Mucosa of descending colon (tissue), 3 donors: ENCODE measurements around the gene RAD51AP2. TPM values are rescaled to one million over a fixed set of nuclear protein-coding genes. Genes with fewer than 3 reads are reported as not detected.

Source experiments
- ATAC-seq: fragments of 200-7000 bp; cut with Tn5 transposase; one replicate; pipeline ENCODE4 v1.9.1; 2020; ENCODE audit warnings: mild to moderate bottlenecking, moderate library complexity
- DNase-seq, 3 donors: peaks; one replicate each; pipeline ENCODE4 v3.0.0-alpha.2; 2020
- H3K36me3 ChIP-seq: fragments of 200-600 bp; one replicate; pipeline ENCODE4 v1.8.0; 2021; ENCODE audit warnings: low read depth, mild to moderate bottlenecking
- H3K4me1 ChIP-seq: fragments of 200-600 bp; one replicate; pipeline ENCODE4 v1.8.0; 2021; ENCODE audit warnings: low read depth, mild to moderate bottlenecking
- H3K4me3 ChIP-seq: fragments of 200-600 bp; one replicate; pipeline ENCODE4 v1.8.0; 2021; ENCODE audit warnings: mild to moderate bottlenecking
- H3K9me3 ChIP-seq: fragments of 200-600 bp; one replicate; pipeline ENCODE4 v1.8.0; 2021; ENCODE audit warnings: mild to moderate bottlenecking
- CTCF ChIP-seq: fragments of 200-600 bp; IDR thresholded peaks from one replicate; pipeline ENCODE4 v1.8.0; 2022; ENCODE audit warnings: antibody characterized with exemption, mild to moderate bottlenecking
- intact Hi-C, 2 donors: fragments of 100-400 bp; cut with DNase I in 1 of 2; cut with micrococcal nuclease in 1 of 2; formaldehyde crosslinking; loops; one replicate each; pipeline versions ENCODE4 v1.11.0 to v1.11.1; 2022; cut with DNase I, micrococcal nuclease
- total RNA-seq, 3 donors: library from RNA; stranded (reverse); fragmentation: NEBNext Ultra II Directional in 2 of 3; extraction: Animal tissue kit (Norgen Biotek cat#: 25700) in 2 of 3; gene quantifications; one replicate each; pipeline versions ENCODE4 v1.2.1 to v1.2.4, GENCODE V29; 2021 to 2023
- donor health status: DM: no; HTN: no; CAD: no; lungs with moderate emphysema.
- donor health status: DM: no; HTN: no; CAD: no.
- donor health status: DM: no; HTN: yes; CAD: no.

The RAD51AP2 gene
- total RNA-seq, 3 donors from 2014 or later = 0.09 TPM; not detected in 2

GRCh38 chr2:17471979-17472378 lies 46.3 kb downstream of the RAD51AP2 start:
- Histone ChIP-seq H3K36me3 (no peaks in the 10 kb centered on the region), H3K4me1 (no peaks in the 10 kb centered on the region), H3K9me3 (peaks cover 21% of the 10 kb centered on the region), H3K4me3 (no peak overlapping the region)
- ATAC-seq = no peak
- intact Hi-C loops = no loop called here
- no peak for TF ChIP-seq CTCF
- no peak for DNase-seq

GRCh38 chr2:17470855-17471641 lies 47.2 kb downstream of the RAD51AP2 start:
- ATAC-seq = peak; percentile 66
- Histone ChIP-seq H3K9me3 (peaks cover 21% of the 10 kb centered on the region), H3K4me1 (no peaks in the 10 kb centered on the region), H3K4me3 (no peak overlapping the region), H3K36me3 (no peaks in the 10 kb centered on the region)
- TF ChIP-seq CTCF = no peak
- intact Hi-C loops = no loop called here
- DNase-seq = peak in 1 of 3 donors; percentile 13

GRCh38 chr2:17461087-17461475 lies 57.2 kb downstream of the RAD51AP2 start:
- TF ChIP-seq CTCF = no peak
- ATAC-seq = no peak
- intact Hi-C loops = no loop called here

More at GRCh38 chr2:17461087-17461475, 57.2 kb downstream of the RAD51AP2 start:
- DNase-seq = no peak
- Histone ChIP-seq H3K4me1 (no peaks in the 10 kb centered on the region), H3K4me3 (no peak overlapping the region), H3K36me3 (no peaks in the 10 kb centered on the region), H3K9me3 (no peaks in the 10 kb centered on the region)

Other genes with a start within 250 kb of the RAD51AP2 start
- 1 to 10 TPM; 2.1 to 5.4 (median 2.1) TPM for gene VSNL1, start 22.3 kb upstream of the RAD51AP2 start, total RNA-seq
- gene SMC6, start 235.4 kb upstream of the RAD51AP2 start, total RNA-seq = 10 to 100 TPM; 18.1 to 24.8 (median 22.9) TPM
- 10 to 100 TPM; 12.9 to 31.4 (median 20.1) TPM for gene GEN1, start 235.7 kb upstream of the RAD51AP2 start, total RNA-seq